Limb (tissue), 2 donors: ENCODE data around the gene CYP2W1.

Experiments
- DNase-seq, 2 donors: peaks; one replicate each; pipeline ENCODE4 v3.0.0-alpha.2; 2016; ENCODE audit errors: extremely low spot score in 2 of 2

The CYP2W1 gene

DNA sequence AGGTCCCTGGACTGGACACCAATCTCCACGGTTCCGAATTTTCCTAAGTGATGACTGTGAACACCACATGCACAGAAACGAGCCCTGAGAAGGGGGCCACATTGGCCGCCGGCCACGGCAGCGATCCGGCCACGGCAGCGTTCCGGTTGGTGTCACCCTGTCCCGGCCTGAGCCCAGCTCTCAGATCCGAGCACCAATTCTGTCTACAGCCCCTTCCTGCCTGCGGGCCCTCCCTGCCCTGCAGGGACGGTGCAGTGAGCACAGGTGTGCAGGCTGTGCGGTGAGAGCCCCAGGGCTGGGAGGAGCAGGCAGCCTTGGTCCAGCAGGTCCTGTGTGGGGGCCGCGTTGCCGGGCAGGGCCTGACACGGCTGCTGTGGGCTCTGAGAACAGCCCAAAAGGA is 31.7 kb downstream of the CYP2W1 start:
- no peak for DNase-seq

DNA sequence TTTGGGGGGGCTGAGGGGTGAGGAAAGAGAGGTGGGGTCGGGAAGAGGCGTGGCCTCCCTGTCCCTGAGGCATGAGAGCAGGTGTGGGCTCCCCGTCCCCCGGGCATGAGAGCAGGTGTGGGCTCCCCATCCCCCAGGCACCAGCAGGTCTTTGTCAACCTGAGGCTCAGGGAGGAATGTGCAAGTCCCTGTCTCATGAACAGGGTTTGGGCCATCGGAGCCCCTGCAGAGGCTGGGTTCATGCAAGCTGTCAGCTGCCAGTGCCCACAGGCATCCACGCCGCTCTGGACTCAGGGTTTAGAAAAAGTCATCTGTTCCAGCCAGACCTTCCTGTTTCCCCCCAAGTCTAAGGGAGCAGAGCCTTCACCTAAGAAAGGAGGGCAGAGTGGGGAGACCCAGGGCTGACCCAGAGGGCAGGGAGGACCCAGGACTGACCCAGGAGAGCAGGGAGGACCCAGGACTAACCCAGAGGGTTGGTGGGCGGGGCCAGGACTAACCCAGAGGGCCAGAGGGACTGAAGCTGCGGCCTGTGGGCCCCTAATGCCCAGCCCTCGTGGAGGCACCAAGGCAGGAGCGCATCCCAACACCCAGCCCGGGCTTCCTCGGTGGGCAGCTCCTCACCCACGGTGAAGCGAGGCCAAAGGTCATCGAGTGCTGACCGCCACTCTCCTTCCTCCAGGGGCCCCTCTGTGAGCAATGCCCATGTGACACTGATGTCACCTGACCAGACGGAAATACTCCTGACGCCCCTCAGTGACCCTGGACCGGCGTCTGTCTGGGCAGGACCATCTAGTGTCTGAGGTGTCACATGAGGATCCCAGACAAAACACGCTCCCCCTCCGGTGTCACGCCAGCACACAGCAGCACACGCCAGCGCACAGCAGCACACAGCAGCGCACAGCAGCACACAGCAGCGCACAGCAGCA is 32.5 kb downstream of the CYP2W1 start:
- no peak for DNase-seq

GRCh38 chr7:1016577-1017531 is 33.9 kb downstream of the CYP2W1 start:
- DNase-seq = no peak

- no peak for DNase-seq
These were observed 34.8 kb downstream of the CYP2W1 start for GRCh38 chr7:1017586-1018333.

DNA sequence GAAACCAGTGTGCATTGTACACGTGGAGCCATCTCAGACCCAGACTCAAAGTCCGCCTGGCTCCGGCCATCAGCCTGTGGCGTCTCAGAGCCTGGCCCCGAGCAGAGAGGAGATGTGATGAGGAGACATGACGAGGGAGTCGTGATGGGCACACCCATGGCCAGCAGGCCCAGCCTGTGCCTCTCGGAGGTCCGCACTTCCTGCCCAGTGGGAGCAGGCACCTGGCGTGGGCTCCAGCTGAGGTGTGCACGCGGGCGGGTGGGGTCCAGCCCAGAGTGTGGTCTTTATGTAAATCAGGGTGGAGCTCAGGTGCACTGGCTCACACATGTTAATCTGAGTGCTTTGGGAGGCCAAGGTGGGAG is 35.3 kb downstream of the CYP2W1 start:
- no peak for DNase-seq

DNA sequence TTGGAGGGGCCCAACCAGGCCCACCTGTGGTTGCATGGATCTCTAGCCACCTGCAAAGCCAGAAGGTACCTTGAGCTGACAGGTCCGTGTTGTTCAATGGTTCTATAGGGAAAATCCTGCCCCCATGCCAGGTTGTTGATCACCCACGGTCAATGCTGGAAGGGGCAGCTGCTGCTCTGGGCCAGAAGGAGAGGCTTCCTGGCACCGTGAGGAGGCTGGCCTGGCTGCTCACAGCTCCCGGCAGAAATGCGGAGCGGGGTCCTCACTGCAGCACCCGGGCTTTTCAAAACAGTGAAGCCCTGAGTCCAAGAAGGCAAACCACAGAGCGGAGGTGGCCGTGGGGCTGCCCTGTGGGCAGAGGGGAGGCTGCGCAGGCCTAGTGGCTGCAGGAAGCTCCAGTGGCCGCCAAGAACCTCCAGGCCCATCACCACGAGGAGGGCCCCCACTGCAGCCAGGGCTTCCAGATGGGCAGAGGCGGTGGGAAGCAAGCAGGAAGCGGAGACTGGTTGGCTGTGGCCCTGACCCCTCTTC is 36.3 kb downstream of the CYP2W1 start:
- no peak for DNase-seq

- DNase-seq = no peak
These were observed 37.0 kb downstream of the CYP2W1 start for GRCh38 chr7:1019789-1020610.

- DNase-seq = no peak
These were observed 37.9 kb downstream of the CYP2W1 start for GRCh38 chr7:1020849-1021251.

GRCh38 chr7:1021366-1021765 is 38.4 kb downstream of the CYP2W1 start:
- DNase-seq = no peak

DNA sequence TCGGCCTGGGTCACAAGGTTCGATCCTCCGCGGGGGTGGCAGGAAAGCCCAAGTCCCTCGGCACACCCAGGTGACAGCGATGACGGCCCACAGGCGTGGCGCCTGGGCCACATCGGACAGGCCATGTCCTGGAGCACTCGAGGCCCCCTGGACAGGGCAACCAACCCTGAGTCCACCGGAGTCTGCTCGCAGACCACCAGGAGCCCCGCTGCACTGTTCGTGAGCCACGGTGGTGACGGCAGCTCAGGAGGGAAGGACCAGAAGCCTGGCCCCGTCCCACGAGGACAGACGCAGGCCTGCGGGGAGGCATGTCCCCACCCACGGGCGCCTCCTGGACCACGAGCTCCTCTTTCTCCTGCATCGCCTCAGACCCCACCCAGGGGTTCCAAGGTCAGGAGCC is 39.0 kb downstream of the CYP2W1 start:
- no peak for DNase-seq

- no peak for DNase-seq
These were observed 39.4 kb downstream of the CYP2W1 start for GRCh38 chr7:1022356-1022755.

- no peak for DNase-seq
These were observed 40.0 kb downstream of the CYP2W1 start for GRCh38 chr7:1022801-1023465.

- no peak for DNase-seq
These were observed 41.4 kb downstream of the CYP2W1 start for GRCh38 chr7:1024331-1024841.

DNA sequence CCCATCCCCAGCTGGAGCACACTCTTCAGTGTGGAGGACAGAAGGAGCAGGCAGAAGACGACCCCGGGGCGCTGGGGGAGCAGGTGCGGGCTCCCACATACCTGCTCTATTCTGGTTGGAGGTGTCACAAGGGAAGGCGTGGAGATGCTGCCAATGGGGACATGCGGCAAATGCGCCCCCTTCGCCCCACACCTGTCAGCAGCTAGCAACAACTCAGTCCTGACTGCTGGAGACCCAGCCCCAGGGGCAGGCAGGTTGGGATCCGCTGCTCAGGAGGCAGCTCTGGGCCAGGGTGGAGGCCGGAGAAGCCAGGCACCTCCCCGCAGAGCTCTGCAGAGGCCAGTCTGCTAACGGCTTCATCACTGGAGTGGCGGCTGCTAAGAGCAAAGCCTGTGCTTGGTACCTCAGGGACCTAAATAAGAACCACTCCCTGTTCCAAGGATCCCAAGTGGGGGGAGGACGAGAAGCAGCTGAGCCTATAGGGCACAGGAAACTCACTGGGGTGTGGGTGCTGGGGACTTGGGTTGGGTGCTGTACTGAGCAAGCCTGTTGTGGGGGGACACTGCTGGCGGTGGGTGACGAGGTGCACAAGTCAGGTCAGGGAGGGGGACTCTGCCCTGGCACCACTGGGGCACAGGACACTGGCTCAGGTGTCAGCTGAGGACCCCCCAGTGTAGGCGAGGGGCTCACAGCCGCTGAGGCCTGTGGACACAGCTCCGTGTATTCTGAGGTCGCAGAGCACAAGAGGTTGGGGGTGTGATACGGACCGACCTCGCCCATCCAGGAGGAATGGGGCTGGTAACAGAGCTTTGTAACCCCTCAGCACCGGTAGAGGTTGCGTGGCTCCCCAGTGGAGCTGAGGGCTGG is 42.1 kb downstream of the CYP2W1 start:
- no peak for DNase-seq

DNA sequence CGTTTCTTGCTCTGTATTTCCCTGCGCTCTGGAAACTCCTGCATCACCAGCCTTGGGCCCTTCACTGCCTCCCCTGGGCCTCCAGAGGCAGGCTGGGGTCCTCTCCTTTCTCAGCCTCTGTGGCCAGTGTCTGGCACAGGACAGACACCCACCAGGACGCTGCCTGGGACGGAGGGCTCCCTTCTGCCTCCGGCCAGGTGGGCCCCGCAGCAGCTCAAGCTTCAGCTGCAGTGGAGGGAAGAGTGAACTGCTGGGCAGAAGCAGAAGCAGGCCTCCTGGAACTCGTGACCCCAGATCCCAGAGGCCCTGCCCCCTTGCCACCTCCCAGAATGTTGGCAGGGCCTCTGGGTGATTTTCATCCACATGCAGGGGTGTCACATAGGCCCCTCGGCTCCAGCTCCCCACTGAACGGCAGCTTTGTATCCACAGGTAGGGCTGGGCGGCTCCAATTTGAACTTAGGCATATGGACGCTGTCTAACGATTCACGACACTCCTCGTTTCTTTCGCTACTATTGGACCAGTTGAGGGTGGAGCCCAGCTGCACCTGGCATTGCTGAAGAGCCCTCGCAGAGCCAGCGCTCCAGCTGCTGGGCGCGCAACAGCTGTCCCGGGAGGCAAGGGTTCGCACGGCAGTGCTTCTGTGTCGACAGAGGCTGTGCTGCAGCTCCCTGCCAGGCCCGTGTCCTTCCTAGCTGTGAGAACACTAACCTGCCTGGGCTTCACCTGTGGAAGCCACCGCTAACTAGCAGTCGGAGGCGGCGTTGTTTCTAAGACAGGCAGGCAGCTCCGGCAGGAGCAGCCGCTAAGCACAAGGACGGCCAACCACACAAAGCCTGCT is 43.0 kb downstream of the CYP2W1 start:
- peak; percentile 42 to 48 for DNase-seq

GRCh38 chr7:1026721-1027161 is 43.8 kb downstream of the CYP2W1 start:
- no peak for DNase-seq

- peak in 1 of 2 donors; percentile 70 for DNase-seq
These were observed 44.5 kb downstream of the CYP2W1 start for GRCh38 chr7:1027242-1028043.
